RWPE2 (cell line): ENCODE data around the gene NKX1-1.

ENCODE experiments used
- ATAC-seq: fragments of 200-7000 bp; cut with Tn5 transposase; 3 replicates; pipeline ENCODE4 v1.9.1; 2021; ENCODE audit warnings: low read depth
- DNase-seq: peaks from one replicate; pipeline ENCODE4 v3.0.0-alpha.2; 2020; ENCODE audit warnings: low spot score
- H3K27ac ChIP-seq: fragments of 450-650 bp; 2 replicates; pipeline ENCODE4 v1.5.1; 2017; ENCODE audit warnings: mild to moderate bottlenecking; ENCODE audit not compliant: poor library complexity, severe bottlenecking
- H3K27me3 ChIP-seq: fragments of 250-450 bp; sonication (Bioruptor Pico); 2 replicates; pipeline ENCODE4 v1.5.1; 2021; ENCODE audit warnings: mild to moderate bottlenecking, moderate library complexity; ENCODE audit not compliant: insufficient read depth, poor library complexity, severe bottlenecking
- H3K36me3 ChIP-seq: fragments of 250-450 bp; sonication (Bioruptor Pico); 2 replicates; pipeline ENCODE4 v1.5.1; 2020; ENCODE audit warnings: low read depth, mild to moderate bottlenecking, moderate library complexity
- H3K4me1 ChIP-seq: fragments of 250-450 bp; sonication (Bioruptor Pico); 2 replicates; pipeline ENCODE4 v1.5.1; 2021; ENCODE audit warnings: mild to moderate bottlenecking, moderate library complexity; ENCODE audit not compliant: insufficient read depth, poor library complexity, severe bottlenecking
- H3K4me3 ChIP-seq: fragments of 250-450 bp; sonication (Bioruptor Pico); 2 replicates; pipeline ENCODE4 v1.5.1; 2021; ENCODE audit warnings: mild to moderate bottlenecking, moderate library complexity; ENCODE audit not compliant: severe bottlenecking
- H3K9me3 ChIP-seq: fragments of 250-450 bp; sonication (Bioruptor Pico); 2 replicates; pipeline ENCODE4 v1.5.1; 2021; ENCODE audit warnings: mild to moderate bottlenecking, moderate library complexity; ENCODE audit not compliant: severe bottlenecking
- CTCF ChIP-seq: fragments of 450-650 bp; IDR thresholded peaks from one replicate; pipeline ENCODE4 v1.5.1; 2017; ENCODE audit warnings: mild to moderate bottlenecking, moderate library complexity; ENCODE audit not compliant: poor library complexity, severe bottlenecking

The NKX1-1 gene

DNA sequence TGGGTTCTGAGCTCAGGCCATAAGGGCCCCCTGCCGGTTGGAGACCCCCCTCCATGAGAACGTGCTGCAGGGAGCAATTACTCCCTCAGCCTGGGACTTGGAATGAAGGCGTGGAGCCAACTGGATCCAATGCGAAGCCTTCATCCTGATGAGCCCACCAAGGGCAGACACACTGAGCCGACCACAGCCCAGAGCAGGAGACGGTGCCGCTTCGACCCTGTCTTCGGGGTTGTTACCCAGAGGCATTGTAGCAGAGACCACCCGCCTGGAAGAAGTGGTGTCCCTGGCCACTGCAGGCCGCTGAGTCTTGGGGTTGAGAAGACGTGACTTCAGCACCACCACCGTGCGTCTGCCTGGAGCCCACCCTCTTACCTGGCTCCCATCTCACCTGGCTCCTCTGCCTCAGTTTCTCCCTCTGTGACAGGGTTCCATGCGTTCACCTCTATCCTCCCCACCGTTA lies 7.0 kb upstream of the NKX1-1 start:
- no peak overlapping the region for H3K4me3 ChIP-seq
- TF ChIP-seq CTCF = no peak
- no peaks in the 10 kb centered on the region for H3K4me1 ChIP-seq
- ATAC-seq = no peak
- peaks cover 65% of the 10 kb centered on the region for H3K27me3 ChIP-seq
- no peak overlapping the region for H3K27ac ChIP-seq
- H3K36me3 ChIP-seq = no peaks in the 10 kb centered on the region
- H3K9me3 ChIP-seq = no peaks in the 10 kb centered on the region
- DNase-seq = peak; percentile 36

DNA sequence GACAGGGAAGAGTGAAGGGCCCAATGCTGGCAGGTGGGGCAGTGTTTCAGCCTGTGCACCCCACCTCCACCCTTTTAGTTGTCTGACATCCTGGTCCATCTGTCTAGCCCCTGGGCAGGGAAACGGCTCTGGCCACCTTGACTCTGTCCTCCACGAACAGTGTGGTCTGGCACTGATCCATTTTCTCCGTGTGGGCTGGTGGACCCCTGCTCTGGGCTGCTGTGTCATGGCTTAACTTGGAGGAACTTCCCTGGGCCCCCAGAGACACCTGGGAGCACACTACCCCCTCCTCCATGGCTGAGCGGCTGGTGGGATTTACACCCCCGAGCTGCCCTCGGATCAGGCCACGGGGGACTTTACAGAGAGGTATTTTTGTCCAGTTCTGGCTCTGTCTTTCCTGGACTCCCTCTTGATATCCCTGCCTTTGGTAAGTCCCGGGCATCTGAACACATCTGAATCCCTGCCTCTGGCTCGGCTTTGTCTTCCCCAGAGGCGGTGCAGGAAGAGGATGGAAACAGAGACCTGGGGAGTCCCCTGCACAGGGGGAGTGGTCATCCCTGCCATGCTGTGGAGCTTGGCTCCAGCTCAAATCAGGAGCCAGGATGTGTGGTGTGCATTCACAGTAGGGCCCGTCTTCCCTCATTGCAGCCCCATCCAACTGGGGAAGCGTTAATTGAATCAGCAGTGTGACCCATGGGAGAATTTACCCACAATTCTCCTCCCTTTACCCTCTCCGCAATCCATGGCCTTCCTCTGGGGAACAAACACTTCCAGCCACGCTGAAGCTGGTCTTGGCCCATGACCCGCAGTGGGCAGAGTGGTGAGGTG lies 6.3 kb upstream of the NKX1-1 start:
- no peaks in the 10 kb centered on the region for H3K36me3 ChIP-seq
- no peak overlapping the region for H3K4me3 ChIP-seq
- no peaks in the 10 kb centered on the region for H3K9me3 ChIP-seq
- H3K27me3 ChIP-seq = peaks cover 70% of the 10 kb centered on the region
- no peaks in the 10 kb centered on the region for H3K4me1 ChIP-seq
- no peak for TF ChIP-seq CTCF
- DNase-seq = peak; percentile 40
- no peak for ATAC-seq
- no peak overlapping the region for H3K27ac ChIP-seq

DNA sequence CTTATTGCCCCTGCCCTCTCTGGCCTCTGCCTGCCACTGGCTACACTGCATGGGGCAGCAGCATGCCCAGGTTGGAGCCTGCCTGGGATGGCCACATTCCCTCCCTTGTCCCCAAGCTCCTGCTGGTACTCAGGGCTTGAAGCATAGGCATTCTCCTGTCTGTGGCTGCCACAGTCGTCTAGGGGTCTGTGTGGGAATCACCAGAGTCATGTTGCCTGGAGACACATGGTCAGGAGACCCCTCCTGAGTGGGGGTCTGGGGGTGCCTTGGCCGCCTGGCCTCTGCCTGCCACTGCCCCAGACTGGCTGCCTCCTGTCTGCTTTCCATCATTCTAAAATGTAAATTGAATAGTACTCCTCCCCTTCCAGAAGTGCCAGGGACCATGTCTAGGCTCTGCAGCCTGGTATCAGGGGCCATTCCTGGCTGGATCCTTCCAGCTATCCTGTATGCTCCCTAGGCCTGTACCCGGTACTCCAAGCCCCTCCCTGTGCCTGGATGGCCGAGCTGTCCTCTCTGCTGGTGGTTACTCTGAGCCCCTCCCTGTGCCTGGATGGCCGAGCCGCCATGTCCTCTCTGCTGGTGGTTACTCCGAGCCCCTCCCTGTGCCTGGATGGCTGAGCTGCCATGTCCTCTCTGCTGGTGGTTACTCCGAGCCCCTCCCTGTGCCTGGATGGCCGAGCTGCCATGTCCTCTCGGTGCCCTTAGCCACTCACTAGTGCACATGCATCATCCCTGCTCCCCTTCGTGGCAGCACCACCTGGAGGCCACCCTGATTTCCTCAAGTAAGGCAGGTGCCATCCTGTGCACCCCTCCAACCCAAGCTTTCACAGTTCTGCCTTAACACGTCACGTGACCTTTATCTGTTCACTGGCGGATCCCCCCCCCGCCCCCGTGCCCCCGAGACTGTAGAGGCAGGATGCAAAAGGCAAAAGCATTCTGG lies 5.5 kb upstream of the NKX1-1 start:
- no peaks in the 10 kb centered on the region for H3K36me3 ChIP-seq
- DNase-seq = no peak
- no peak overlapping the region for H3K4me3 ChIP-seq
- H3K27ac ChIP-seq = no peak overlapping the region
- ATAC-seq = no peak
- no peaks in the 10 kb centered on the region for H3K4me1 ChIP-seq
- H3K27me3 ChIP-seq = peaks cover 75% of the 10 kb centered on the region
- TF ChIP-seq CTCF = no peak
- no peaks in the 10 kb centered on the region for H3K9me3 ChIP-seq

- Histone ChIP-seq H3K36me3 (no peaks in the 10 kb centered on the region), H3K4me3 (no peak overlapping the region), H3K27me3 (peaks cover 76% of the 10 kb centered on the region), H3K4me1 (no peaks in the 10 kb centered on the region), H3K9me3 (no peaks in the 10 kb centered on the region), H3K27ac (no peak overlapping the region)
- ATAC-seq (peak; percentile 66), DNase-seq (no peak)
- TF ChIP-seq CTCF = no peak
These were observed 4.5 kb upstream of the NKX1-1 start for GRCh38 chr4:1410491-1411325.
